Ectodermal cell (in vitro differentiated cells): ENCODE measurements around the gene KCNE2. TPM values are rescaled to one million over a fixed set of nuclear protein-coding genes. Genes with fewer than 3 reads are reported as not detected.

Source experiments
- H3K27ac ChIP-seq: 2 replicates; pipeline ENCODE4 v1.7.0; 2013; ENCODE audit warnings: mild to moderate bottlenecking, low read depth, low read length; ENCODE audit not compliant: insufficient read depth, poor library complexity, severe bottlenecking
- H3K27me3 ChIP-seq: 2 replicates; pipeline ENCODE4 v1.7.0; 2013; ENCODE audit warnings: mild to moderate bottlenecking, low read length; ENCODE audit not compliant: insufficient read depth, control insufficient read depth, poor library complexity, severe bottlenecking
- H3K36me3 ChIP-seq: one replicate; pipeline ENCODE4 v1.7.0; 2013; ENCODE audit warnings: low read length; ENCODE audit not compliant: control insufficient read depth, insufficient read depth
- H3K4me1 ChIP-seq: one replicate; pipeline ENCODE4 v1.7.0; 2013; ENCODE audit warnings: low read length; ENCODE audit not compliant: control insufficient read depth, insufficient read depth
- H3K4me3 ChIP-seq: 2 replicates; pipeline ENCODE4 v1.7.0; 2013; ENCODE audit warnings: low read depth, low read length, control low read depth; ENCODE audit not compliant: insufficient read depth
- H3K9me3 ChIP-seq: 2 replicates; pipeline ENCODE4 v1.7.0; 2013; ENCODE audit warnings: mild to moderate bottlenecking, low read length, moderate library complexity; ENCODE audit not compliant: control insufficient read depth
- WGBS, 2 experiments: methylation state at CpG; one replicate each; pipeline ENCODE4 v1.1.7; 2013; ENCODE audit warnings: missing lambda C conversion rate in 2 of 2; 5-methylcytosine and 5-hydroxymethylcytosine counted together
- polyA plus RNA-seq, 4 experiments: library from polyadenylated mRNA; stranded (reverse); fragments of 50-300 nt; gene quantifications; one replicate each; pipeline ENCODE4 v1.2.3, GENCODE V29; 2013

Gene KCNE2, protein sequence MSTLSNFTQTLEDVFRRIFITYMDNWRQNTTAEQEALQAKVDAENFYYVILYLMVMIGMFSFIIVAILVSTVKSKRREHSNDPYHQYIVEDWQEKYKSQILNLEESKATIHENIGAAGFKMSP
- 0.81 TPM for polyA plus RNA-seq (2013, experiment 1 of 4)
- 0.94 TPM for polyA plus RNA-seq (2013, experiment 2 of 4)
- polyA plus RNA-seq (2013, experiment 3 of 4), result 1.2 TPM
- 0.81 TPM for polyA plus RNA-seq (2013, experiment 4 of 4)

DNA sequence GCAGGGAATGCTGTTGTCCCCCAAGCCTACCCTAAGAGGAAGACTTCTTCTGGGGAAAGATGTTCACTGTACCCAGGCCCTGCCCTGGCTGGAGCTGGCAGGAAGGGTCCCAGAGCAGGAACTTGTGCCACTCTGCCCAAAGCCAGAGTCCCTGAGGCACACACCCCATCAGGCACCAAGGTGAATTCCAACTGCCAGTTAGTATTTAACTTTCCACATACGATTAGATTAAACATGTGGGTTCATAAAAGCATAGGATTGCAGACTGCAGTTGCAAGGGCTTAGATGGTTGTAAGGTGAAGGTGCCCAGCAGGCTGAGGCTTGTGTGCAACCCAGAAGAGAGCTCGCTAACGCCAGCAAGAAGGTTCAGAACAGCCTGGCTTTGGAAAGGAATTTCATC lies at the start of gene KCNE2:
Gene KCNE2, plus strand, starts transcription at position 274 of the 400 bp plus-strand sequence. CDS start 6,473 bp downstream, outside the sequence.
- Histone ChIP-seq H3K27me3 (no peaks in the 10 kb centered on the region), H3K4me1 (peaks cover 4% of the 10 kb centered on the region), H3K36me3 (no peaks in the 10 kb centered on the region), H3K27ac (no peak within 1 kb of the TSS), H3K9me3 (no peaks in the 10 kb centered on the region), H3K4me3 (no peak within 1 kb of the TSS)
- 93 to 100% methylated on average over 3 of the region's 3 CpGs for WGBS, 2 experiments

GRCh38 chr21:34319585-34319984 lies 44.2 kb upstream of the KCNE2 start:
- Histone ChIP-seq H3K9me3 (no peaks in the 10 kb centered on the region), H3K27me3 (no peaks in the 10 kb centered on the region), H3K27ac (no peak overlapping the region), H3K4me1 (no peaks in the 10 kb centered on the region), H3K36me3 (no peaks in the 10 kb centered on the region), H3K4me3 (no peak overlapping the region)
- WGBS, 2 experiments, result 95 to 99% methylated on average over 3 of the region's 3 CpGs

- no peak overlapping the region for H3K27ac ChIP-seq
- H3K4me3 ChIP-seq, result no peak overlapping the region
- no peaks in the 10 kb centered on the region for H3K36me3 ChIP-seq
- H3K9me3 ChIP-seq, result no peaks in the 10 kb centered on the region
- H3K27me3 ChIP-seq, result no peaks in the 10 kb centered on the region
- WGBS, 2 experiments, result 89 to 90% methylated on average over 4 of the region's 4 CpGs
- H3K4me1 ChIP-seq, result no peaks in the 10 kb centered on the region
Measured at GRCh38 chr21:34320011-34320410, 43.8 kb upstream of the KCNE2 start.

DNA sequence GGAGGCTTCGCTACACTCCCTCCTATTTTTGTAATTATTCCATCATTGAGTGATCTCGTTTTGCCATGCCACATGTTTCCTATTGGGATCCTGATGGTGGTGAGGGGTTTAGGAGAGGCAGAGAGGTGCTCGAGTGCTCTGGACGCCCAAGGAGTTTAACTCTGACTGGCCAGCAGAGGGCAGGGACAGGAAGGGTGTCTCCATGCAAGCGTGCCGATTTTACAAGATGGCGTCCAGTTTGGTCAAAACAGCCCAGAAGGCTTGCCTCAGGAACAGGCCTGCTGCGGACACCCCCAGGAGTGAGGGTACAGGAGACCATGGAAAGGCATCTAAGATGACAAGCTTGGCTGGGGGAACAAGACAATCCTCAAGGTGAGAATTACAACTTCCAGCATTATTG lies 33.8 kb upstream of the KCNE2 start:
- H3K27ac ChIP-seq, result no peak overlapping the region
- peaks cover 1% of the 10 kb centered on the region for H3K4me1 ChIP-seq
- H3K4me3 ChIP-seq, result no peak overlapping the region
- no peaks in the 10 kb centered on the region for H3K9me3 ChIP-seq
- H3K36me3 ChIP-seq, result no peaks in the 10 kb centered on the region
- 94 to 95% methylated on average over 8 of the region's 8 CpGs for WGBS, 2 experiments
- H3K27me3 ChIP-seq, result no peaks in the 10 kb centered on the region

DNA sequence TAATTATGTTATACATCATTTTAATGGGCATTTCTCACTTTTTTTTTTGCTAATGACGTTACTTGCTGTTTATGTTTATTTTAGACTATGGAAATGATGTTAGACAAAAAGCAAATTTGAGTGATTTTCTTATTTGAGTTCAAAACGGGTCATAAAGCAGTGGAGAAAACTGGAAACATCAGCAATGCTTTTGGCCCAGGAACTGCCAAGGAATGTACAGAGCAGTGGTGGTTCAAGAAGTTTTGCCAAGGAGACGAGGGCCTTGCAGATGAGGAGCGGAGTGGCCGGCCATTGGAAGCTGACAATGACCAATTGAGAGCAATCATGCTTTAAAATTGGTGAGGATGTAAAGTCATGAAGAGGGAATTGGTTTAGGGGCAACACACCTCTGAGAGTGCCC lies 32.1 kb upstream of the KCNE2 start:
- no peak overlapping the region for H3K4me3 ChIP-seq
- H3K27ac ChIP-seq, result no peak overlapping the region
- H3K9me3 ChIP-seq, result no peaks in the 10 kb centered on the region
- no peaks in the 10 kb centered on the region for H3K36me3 ChIP-seq
- WGBS, 2 experiments, result 95 to 96% methylated on average over 5 of the region's 5 CpGs
- H3K4me1 ChIP-seq, result peaks cover 6% of the 10 kb centered on the region
- no peaks in the 10 kb centered on the region for H3K27me3 ChIP-seq

DNA sequence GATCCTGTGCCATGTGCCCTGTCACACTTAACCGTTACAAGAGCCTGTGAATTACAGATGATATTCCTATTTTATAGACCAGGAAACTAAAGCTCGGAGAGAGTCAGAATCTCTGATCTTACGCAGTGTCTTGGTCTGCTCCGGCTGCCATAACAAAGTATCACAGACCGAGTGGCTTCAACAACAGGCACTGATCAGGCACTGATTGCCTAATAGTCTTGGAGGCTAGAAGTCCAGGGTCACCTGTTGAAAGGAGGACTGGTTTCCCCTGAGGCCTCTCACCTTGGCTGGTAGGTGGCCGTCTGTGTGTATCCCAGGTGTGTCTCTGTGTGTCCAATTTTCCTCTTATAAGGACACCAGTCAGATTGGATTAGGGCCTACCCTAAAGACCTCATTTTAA lies 31.5 kb upstream of the KCNE2 start:
- Histone ChIP-seq H3K36me3 (no peaks in the 10 kb centered on the region), H3K4me3 (no peak overlapping the region)

GRCh38 chr21:34333121-34333739 lies 30.6 kb upstream of the KCNE2 start:
- no peaks in the 10 kb centered on the region for H3K36me3 ChIP-seq
- peaks cover 6% of the 10 kb centered on the region for H3K4me1 ChIP-seq
- no peaks in the 10 kb centered on the region for H3K27me3 ChIP-seq
- WGBS, 2 experiments, result 81 to 83% methylated on average over 13 of the region's 13 CpGs
- H3K4me3 ChIP-seq, result no peak overlapping the region
- H3K27ac ChIP-seq, result no peak overlapping the region
- no peaks in the 10 kb centered on the region for H3K9me3 ChIP-seq

More for the DNA sequence above, 31.5 kb upstream of the KCNE2 start:
- Histone ChIP-seq H3K9me3 (no peaks in the 10 kb centered on the region), H3K27ac (no peak overlapping the region), H3K27me3 (no peaks in the 10 kb centered on the region), H3K4me1 (peaks cover 6% of the 10 kb centered on the region)
- 95 to 97% methylated on average over 6 of the region's 6 CpGs for WGBS, 2 experiments

DNA sequence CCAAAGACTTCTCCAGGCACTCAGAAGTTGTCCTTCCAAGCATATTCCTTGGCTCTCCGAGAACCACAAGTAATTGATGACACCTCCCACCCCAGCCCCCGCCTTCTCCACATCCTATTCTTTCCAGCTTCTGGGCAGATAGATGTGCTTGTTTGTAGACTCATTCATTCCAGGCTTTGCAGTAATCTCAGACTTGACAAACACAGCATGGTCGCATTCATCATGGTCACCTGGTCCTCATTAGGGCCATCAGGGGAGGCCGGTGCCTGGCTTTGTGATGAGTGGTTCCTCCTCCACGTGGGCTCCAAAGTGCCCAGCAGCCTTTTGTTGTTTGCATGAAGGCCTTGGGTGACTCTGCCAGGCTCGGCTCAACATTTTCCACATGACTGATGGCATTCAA lies 28.5 kb upstream of the KCNE2 start:
- 74 to 81% methylated on average over 6 of the region's 6 CpGs for WGBS, 2 experiments
- no peaks in the 10 kb centered on the region for H3K27me3 ChIP-seq
- no peaks in the 10 kb centered on the region for H3K36me3 ChIP-seq
- H3K27ac ChIP-seq, result no peak overlapping the region
- no peaks in the 10 kb centered on the region for H3K9me3 ChIP-seq
- H3K4me3 ChIP-seq, result no peak overlapping the region
- H3K4me1 ChIP-seq, result peaks cover 11% of the 10 kb centered on the region

- no peaks in the 10 kb centered on the region for H3K9me3 ChIP-seq
- H3K27ac ChIP-seq, result no peak overlapping the region
- H3K4me3 ChIP-seq, result no peak overlapping the region
- H3K27me3 ChIP-seq, result no peaks in the 10 kb centered on the region
- peaks cover 11% of the 10 kb centered on the region for H3K4me1 ChIP-seq
- H3K36me3 ChIP-seq, result no peaks in the 10 kb centered on the region
- WGBS, 2 experiments, result 86 to 90% methylated on average over 5 of the region's 5 CpGs
Measured at GRCh38 chr21:34336245-34336644, 27.6 kb upstream of the KCNE2 start.

- Histone ChIP-seq H3K36me3 (no peaks in the 10 kb centered on the region), H3K27ac (no peak overlapping the region), H3K27me3 (no peaks in the 10 kb centered on the region), H3K4me3 (no peak overlapping the region), H3K4me1 (peaks cover 11% of the 10 kb centered on the region), H3K9me3 (no peaks in the 10 kb centered on the region)
- 91 to 93% methylated on average over 13 of the region's 13 CpGs for WGBS, 2 experiments
Measured at GRCh38 chr21:34336756-34337391, 26.9 kb upstream of the KCNE2 start.
